GM12864 (cell line): ENCODE data around the gene GPR156.

Source experiments
- DNase-seq: peaks from one replicate; pipeline ENCODE4 v3.0.0-alpha.2; 2011; ENCODE audit warnings: low read depth
- H3K4me3 ChIP-seq: 2 replicates; pipeline ENCODE4 v1.5.1; 2011; ENCODE audit warnings: mild to moderate bottlenecking, low read depth, low read length, control low read depth
- CTCF ChIP-seq: IDR thresholded peaks from 2 replicates; pipeline ENCODE4 v1.5.1; 2011; ENCODE audit warnings: low read depth, mild to moderate bottlenecking, moderate library complexity, low read length, control low read depth, inconsistent platforms; ENCODE audit errors: missing control alignments

GPR156 gene

GRCh38 chr3:120163816-120164215, 121.2 kb downstream of the GPR156 start:
- DNase-seq, result no peak
- no peak overlapping the region for H3K4me3 ChIP-seq
- TF ChIP-seq CTCF, result no peak

DNA sequence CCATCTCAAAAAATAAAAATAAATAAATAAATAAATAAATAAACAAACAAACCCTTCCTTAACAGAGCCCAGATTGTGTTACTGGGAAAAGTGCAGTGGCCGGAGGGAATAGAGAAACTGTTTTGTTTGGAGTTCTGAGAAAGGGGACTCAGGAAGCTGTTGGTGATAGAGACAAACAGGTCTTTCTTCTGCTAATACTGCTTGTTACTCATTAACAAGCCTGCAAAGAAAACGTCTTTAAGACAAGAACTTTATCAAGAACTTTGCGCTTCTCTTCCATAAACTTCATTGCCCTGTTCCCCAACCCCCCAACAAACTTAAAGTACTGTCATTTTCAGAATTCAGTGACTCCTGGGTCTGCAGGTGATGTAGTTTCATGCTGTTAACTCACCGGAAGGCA, 122.0 kb downstream of the GPR156 start:
- DNase-seq, result no peak
- H3K4me3 ChIP-seq, result no peak overlapping the region
- TF ChIP-seq CTCF, result no peak

DNA sequence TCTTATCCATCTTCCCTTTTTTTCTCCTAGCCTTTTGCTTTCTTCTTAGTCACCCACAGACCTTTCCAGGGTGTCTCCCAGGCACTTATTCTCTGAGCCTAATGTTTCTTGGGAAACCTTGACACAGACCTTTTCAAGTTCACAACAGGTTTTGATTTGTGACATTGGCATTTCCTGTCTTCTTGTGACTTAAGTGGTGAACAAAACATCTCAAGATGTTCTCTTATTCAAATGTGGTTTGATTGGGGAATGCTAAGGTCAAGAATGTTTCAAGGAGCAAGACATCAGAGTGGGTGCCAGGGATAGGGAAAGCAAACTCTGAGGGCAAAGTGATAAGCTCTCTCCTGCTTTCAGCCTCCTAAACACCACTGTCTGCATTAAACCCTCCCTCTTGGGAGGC, 122.6 kb downstream of the GPR156 start:
- DNase-seq, result no peak
- no peak overlapping the region for H3K4me3 ChIP-seq
- no peak for TF ChIP-seq CTCF

GRCh38 chr3:120161902-120162301, 123.1 kb downstream of the GPR156 start:
- no peak for TF ChIP-seq CTCF
- H3K4me3 ChIP-seq, result no peak overlapping the region
- no peak for DNase-seq

GRCh38 chr3:120160050-120160449, 125.0 kb downstream of the GPR156 start:
- DNase-seq, result no peak
- H3K4me3 ChIP-seq, result no peak overlapping the region
- TF ChIP-seq CTCF, result no peak

GRCh38 chr3:120157681-120158080, 127.3 kb downstream of the GPR156 start:
- no peak for TF ChIP-seq CTCF
- no peak overlapping the region for H3K4me3 ChIP-seq
- no peak for DNase-seq

DNA sequence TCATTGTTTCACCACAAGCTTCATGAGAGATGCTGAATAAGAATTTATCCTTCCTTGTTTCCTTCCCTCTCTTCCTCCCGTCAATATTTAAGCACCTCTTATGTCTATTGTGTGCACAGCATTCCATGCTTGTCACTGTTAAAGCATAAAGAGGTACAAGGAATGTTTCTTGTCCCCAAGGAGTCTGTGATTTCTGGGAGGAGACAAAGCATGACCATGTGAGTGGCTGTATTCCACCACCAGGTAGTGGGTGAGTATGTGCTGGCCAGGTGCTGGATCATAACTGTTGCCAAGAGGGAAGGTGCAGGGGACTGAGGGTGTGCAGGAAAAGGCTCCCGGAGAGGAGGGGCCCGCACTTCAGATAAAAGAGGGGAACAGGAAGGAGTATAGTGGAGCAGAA, 127.9 kb downstream of the GPR156 start:
- no peak for DNase-seq
- H3K4me3 ChIP-seq, result no peak overlapping the region
- TF ChIP-seq CTCF, result no peak
